HFF-Myc (cell line): Measurements from ENCODE around the gene NUP188.

ENCODE experiments used
- DNase-seq: peaks from one replicate; pipeline ENCODE4 v3.0.0-alpha.2; 2011; ENCODE audit warnings: low read depth; ENCODE audit errors: extremely low read depth
- H3K4me3 ChIP-seq: replicated peaks from 2 replicates; pipeline ENCODE4 v1.5.1; 2011; ENCODE audit warnings: low read depth, mild to moderate bottlenecking, control low read depth, low read length
- CTCF ChIP-seq: IDR thresholded peaks from 2 replicates; pipeline ENCODE4 v1.5.1; 2012; ENCODE audit warnings: mild to moderate bottlenecking, low read depth, low read length, control low read depth; ENCODE audit errors: missing control alignments

Gene NUP188

GRCh38 chr9:129011761-129012181, 64.3 kb downstream of the NUP188 start:
- no peak for DNase-seq
- no peak for TF ChIP-seq CTCF

DNA sequence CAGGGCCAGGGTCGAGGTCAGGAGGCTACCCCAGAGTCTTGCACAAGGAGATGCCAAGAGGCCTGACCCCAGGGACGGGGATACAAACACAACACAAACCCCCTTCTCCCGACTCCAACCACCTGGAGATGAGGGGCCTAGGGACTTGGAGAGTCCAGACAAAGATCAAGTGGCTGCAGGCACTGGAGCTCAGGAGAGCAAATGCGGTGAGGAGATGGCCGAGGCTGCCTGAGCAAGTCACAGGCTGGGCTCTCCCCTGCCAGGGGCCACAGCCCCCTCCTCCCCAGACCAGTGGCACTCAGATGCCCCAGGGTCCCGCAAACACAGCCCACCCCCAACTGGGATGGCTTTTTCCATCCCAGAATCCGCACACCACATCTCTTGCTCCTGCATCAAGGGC, 64.8 kb downstream of the NUP188 start:
- TF ChIP-seq CTCF: no peak
- no peak for DNase-seq
- no peak overlapping the region for H3K4me3 ChIP-seq

More at GRCh38 chr9:129011761-129012181, 64.3 kb downstream of the NUP188 start:
- H3K4me3 ChIP-seq: no peak overlapping the region

GRCh38 chr9:129012893-129013448, 65.5 kb downstream of the NUP188 start:
- no peak overlapping the region for H3K4me3 ChIP-seq
- DNase-seq: no peak
- no peak for TF ChIP-seq CTCF

GRCh38 chr9:129013674-129014073, 66.2 kb downstream of the NUP188 start:
- H3K4me3 ChIP-seq: no peak overlapping the region

GRCh38 chr9:129014124-129014523, 66.6 kb downstream of the NUP188 start:
- TF ChIP-seq CTCF: no peak
- DNase-seq: no peak
- no peak overlapping the region for H3K4me3 ChIP-seq

More at GRCh38 chr9:129013674-129014073, 66.2 kb downstream of the NUP188 start:
- no peak for DNase-seq
- TF ChIP-seq CTCF: no peak

GRCh38 chr9:129014608-129015007, 67.1 kb downstream of the NUP188 start:
- TF ChIP-seq CTCF: no peak
- DNase-seq: no peak
- no peak overlapping the region for H3K4me3 ChIP-seq

DNA sequence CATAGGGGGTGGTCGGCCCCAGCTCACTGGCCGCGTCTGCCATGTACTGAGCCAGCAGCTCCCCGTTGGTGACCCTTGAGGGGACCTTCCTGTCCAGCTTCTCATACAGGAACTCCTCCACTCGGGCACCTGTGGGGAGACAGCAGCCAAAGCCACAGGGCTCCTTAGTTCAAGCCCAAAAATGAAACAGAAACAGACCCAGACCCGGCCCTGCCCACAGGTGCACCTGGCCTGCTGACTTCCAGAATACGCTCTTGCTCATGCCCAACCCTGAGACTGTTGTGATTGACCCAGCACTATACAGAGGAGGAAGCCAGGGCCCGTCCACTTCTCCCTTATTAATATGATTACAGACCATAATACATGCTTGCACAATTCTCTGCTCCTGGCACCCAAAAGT, 73.6 kb downstream of the NUP188 start:
- no peak for DNase-seq
- H3K4me3 ChIP-seq: no peak overlapping the region
- TF ChIP-seq CTCF: no peak
